Central memory CD8-positive, alpha-beta T cell (primary cell): Measurements from ENCODE around the gene HOXB2.

Experiments
- ATAC-seq: fragments of 150-1000 bp; cut with Tn5 transposase; replicated peaks from 2 replicates; pipeline ENCODE4 v1.10.0; 2022; ENCODE audit warnings: mild to moderate bottlenecking, moderate FRiP score, moderate number of reproducible peaks; ENCODE audit not compliant: poor library complexity, severe bottlenecking; ENCODE audit errors: extremely low read depth
- DNase-seq, 2 donors: peaks; one replicate each; pipeline ENCODE4 v3.0.0; 2021; ENCODE audit warnings: low spot score in 2 of 2
- H3K27ac Mint-ChIP-seq: one replicate; pipeline ENCODE4 v1.8.0; 2022; ENCODE audit warnings: low read depth, mild to moderate bottlenecking, moderate library complexity, mixed read lengths
- H3K27me3 Mint-ChIP-seq: one replicate; pipeline ENCODE4 v1.8.0; 2022; ENCODE audit warnings: mixed read lengths
- H3K36me3 Mint-ChIP-seq: one replicate; pipeline ENCODE4 v1.8.0; 2022; ENCODE audit warnings: mild to moderate bottlenecking, moderate library complexity, mixed read lengths; ENCODE audit not compliant: insufficient read depth
- H3K4me1 Mint-ChIP-seq: one replicate; pipeline ENCODE4 v1.8.0; 2022; ENCODE audit warnings: mixed read lengths
- H3K4me3 Mint-ChIP-seq: one replicate; pipeline ENCODE4 v1.8.0; 2022; ENCODE audit warnings: mild to moderate bottlenecking, moderate library complexity, mixed read lengths
- H3K9me3 Mint-ChIP-seq: one replicate; pipeline ENCODE4 v1.8.0; 2022; ENCODE audit warnings: mixed read lengths

HOXB2 gene

DNA sequence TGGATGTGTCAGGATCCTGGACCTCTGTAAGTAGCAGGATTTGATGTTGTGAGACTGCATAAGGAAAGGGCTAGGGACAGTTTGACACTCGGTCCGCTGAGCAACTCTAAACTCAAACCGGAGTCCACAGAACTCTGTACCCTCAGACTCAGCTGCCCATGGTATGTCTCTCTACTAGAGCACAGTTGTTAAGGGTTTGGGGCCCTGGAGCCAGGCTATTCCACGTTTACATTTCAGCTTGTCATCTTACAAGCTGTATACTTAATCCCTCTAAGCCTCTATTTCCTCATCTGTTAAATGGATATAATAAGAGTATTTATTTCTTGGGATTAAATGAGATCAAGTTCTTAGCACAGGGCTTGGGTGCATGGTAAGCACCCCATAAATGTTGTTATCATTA, 42.0 kb downstream of the HOXB2 start:
- Mint-ChIP-seq H3K27ac (no peak overlapping the region), H3K27me3 (peaks cover 7% of the 10 kb centered on the region), H3K4me3 (no peak overlapping the region), H3K9me3 (no peaks in the 10 kb centered on the region), H3K36me3 (peaks cover 3% of the 10 kb centered on the region), H3K4me1 (peaks cover 7% of the 10 kb centered on the region)
- DNase-seq = no peak
- ATAC-seq = no peak

DNA sequence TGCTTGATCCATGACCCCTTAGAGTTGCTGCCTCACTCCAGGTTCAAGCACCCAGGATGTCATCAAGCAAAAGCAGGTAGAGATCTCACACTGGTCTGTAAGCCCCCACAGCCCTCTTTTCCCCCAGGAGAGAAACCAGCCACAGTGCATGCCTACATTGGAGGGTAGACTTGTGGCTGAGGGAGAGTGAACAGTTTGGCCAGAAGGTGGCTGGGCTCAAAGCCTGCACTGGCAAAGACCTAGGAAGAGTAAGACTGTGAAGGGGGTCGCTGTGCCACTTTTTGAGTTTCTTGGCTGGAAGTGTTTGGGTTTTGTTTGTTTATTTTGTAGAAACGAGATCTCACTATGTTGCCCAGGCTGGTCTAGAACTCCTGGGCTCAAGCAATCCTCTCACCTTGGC, 42.6 kb downstream of the HOXB2 start:
- peaks cover 7% of the 10 kb centered on the region for H3K27me3 Mint-ChIP-seq

DNA sequence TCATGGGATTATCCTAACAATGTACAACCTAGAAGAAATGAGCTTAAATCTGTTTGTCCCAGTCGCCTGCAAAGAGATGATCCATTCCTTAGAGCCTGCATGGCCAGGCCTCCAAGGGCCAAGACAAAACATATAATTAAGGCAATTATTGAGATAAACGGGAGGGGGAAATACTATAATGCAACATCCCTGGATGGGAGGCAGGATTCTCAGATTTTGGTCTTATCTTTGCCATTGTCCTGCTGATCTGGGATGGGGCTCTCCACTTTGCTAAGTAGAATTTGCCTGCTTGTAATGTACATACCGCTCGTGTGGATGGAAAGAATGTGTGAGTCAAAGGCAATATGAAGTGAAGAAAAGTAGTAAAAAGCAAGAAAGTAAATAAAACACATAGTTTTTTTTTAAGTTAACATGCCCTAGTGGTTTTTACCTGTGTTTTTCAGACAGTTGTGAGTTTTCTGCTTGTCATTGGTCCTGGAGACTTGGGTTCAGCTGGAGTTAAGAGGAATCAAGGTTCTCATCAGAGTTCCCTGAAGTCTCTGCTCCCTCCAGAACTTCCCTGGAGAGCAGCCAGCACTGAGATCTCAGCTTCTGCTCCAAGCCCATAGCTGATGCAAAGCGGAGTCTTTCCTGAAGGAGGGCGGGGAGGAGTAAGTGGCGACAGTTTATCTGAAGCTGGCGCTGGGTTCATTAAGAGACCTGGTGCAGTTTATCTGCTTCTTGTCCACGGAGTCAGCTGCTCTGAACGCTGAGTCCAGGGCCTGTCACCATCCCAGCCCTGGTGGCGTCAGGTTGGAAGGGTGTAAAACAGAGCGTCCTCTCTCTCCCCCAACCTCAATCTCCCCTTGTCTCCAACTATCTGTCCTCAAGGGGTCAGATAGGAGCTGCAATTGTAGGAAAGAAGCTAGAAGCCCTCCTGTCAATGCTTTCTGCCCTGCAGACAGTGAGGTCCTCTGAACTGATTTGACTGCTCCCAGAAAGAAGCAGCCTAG, 44.2 kb downstream of the HOXB2 start:
- Mint-ChIP-seq H3K4me1 (peaks cover 7% of the 10 kb centered on the region), H3K4me3 (no peak overlapping the region), H3K36me3 (no peaks in the 10 kb centered on the region), H3K9me3 (no peaks in the 10 kb centered on the region), H3K27ac (no peak overlapping the region), H3K27me3 (peaks cover 7% of the 10 kb centered on the region)
- ATAC-seq = no peak
- no peak for DNase-seq

More for the DNA sequence above, 42.6 kb downstream of the HOXB2 start:
- Mint-ChIP-seq H3K36me3 (peaks cover 1% of the 10 kb centered on the region), H3K9me3 (no peaks in the 10 kb centered on the region), H3K27ac (no peak overlapping the region), H3K4me3 (no peak overlapping the region), H3K4me1 (peaks cover 7% of the 10 kb centered on the region)
- ATAC-seq (no peak), DNase-seq (no peak)

DNA sequence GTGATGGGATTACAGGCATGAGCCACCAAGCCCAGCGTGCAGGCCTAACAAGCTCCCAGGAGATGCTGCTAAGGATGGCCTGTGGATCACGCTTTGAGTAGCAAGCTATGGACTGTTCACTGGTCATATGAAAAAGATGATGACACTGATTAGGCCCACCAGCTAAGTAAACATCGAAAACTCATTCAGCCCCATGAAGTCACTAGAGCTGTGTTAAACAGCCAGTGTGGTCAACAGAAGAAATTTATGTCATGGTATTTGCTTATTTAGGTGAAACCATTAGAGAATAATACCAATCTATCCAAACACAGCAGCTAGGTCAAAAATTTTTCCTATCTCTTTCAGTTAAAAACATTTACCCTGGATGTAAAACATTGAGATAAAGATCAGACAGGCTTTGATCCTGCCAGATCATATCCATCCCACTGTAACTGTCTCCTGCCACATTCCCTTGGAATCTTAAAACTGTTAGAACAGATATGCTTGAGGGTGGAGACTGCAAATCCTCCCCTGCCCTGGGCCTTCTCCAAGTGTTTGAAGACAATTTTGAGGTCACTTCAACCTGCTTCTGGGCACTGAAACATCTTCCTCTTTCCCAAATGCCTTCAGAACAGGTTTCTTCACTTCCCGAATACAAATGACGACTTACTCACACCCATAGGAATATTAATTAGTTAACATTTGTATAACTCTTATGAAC, 45.0 kb downstream of the HOXB2 start:
- no peak overlapping the region for H3K4me3 Mint-ChIP-seq

DNA sequence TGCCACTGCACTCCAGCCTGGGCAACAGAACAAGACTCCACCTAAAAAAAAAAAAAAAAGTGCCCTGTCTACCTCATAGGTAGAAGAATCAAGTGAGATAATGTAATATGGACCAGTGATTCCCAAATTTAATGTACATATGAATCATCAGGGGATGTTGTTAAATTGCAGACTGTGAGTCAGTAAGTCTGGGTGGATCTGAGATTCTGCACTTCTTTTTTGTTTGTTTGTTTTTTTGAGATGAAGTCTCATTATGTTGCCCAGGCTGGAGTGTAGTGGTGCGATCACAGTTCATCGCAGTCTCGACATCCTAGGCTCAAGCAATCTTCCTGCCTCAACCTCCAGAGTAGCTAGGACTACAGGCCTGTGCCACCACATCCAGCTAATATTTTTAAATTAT, 45.7 kb downstream of the HOXB2 start:
- no peaks in the 10 kb centered on the region for H3K36me3 Mint-ChIP-seq
- H3K27ac Mint-ChIP-seq = no peak overlapping the region
- H3K9me3 Mint-ChIP-seq = no peaks in the 10 kb centered on the region
- no peak for DNase-seq
- no peak for ATAC-seq
- peaks cover 9% of the 10 kb centered on the region for H3K27me3 Mint-ChIP-seq
- H3K4me3 Mint-ChIP-seq = no peak overlapping the region
- no peaks in the 10 kb centered on the region for H3K4me1 Mint-ChIP-seq

More for the DNA sequence above, 45.0 kb downstream of the HOXB2 start:
- Mint-ChIP-seq H3K9me3 (no peaks in the 10 kb centered on the region), H3K36me3 (no peaks in the 10 kb centered on the region), H3K27ac (no peak overlapping the region), H3K27me3 (peaks cover 7% of the 10 kb centered on the region), H3K4me1 (no peaks in the 10 kb centered on the region)
- DNase-seq = no peak
- no peak for ATAC-seq

DNA sequence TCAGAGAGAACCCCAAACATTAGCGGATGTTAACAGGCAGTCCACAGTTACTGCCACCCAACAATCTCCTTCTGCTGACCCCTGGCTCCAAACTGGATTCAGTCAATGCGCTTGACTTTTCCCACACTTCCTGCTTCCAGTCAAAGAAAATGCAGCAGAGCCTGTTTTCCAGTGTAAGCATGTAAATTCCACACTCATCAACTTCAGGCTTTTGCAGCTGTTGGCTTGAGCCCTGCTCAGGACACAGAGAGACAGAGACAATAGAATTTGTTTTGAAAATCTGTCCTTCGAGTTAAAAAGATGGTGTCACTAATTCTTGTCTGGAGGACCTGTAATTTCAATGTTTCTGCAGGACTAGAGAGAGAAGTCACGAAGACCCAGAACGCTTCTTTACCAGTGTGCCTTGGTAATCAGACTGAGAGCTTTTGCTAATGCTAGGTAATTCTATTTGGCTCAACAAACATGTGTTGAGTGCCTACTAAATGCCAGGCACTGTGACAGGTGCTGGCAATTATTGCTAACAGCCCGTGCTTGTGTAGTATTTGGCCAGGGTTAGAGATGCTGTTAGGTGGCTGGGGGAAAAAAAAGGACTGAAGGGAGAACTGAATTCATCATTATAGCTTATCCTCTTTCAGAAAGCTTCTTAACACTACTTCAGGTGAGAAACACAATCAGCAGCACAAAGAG, 46.6 kb downstream of the HOXB2 start:
- Mint-ChIP-seq H3K4me1 (no peaks in the 10 kb centered on the region), H3K9me3 (no peaks in the 10 kb centered on the region), H3K27me3 (peaks cover 14% of the 10 kb centered on the region), H3K4me3 (no peak overlapping the region), H3K27ac (no peak overlapping the region), H3K36me3 (no peaks in the 10 kb centered on the region)
- no peak for DNase-seq
- ATAC-seq = no peak

DNA sequence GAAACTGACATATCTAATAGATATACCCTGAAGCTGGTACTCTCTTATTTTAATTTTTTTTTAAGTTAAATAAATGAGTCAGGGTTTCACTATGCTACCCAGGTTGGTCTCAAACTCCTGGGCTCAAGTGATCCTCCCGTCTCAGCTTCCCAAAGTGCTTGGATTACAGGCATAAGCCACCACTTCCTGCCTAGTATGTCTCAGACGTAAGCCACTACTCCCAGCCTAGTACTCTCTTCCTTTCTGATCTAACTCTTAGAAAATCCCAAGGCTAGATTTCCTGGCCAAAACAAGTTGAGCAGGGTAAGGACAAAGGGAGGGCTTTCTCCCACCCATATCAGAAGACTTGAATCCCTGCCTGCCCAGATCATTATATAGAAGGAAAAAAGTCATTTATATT, 47.8 kb downstream of the HOXB2 start:
- no peaks in the 10 kb centered on the region for H3K9me3 Mint-ChIP-seq
- H3K27ac Mint-ChIP-seq = no peak overlapping the region
- H3K4me3 Mint-ChIP-seq = no peak overlapping the region
- H3K36me3 Mint-ChIP-seq = no peaks in the 10 kb centered on the region
- peaks cover 14% of the 10 kb centered on the region for H3K27me3 Mint-ChIP-seq
- DNase-seq = no peak
- H3K4me1 Mint-ChIP-seq = no peaks in the 10 kb centered on the region
- ATAC-seq = no peak

DNA sequence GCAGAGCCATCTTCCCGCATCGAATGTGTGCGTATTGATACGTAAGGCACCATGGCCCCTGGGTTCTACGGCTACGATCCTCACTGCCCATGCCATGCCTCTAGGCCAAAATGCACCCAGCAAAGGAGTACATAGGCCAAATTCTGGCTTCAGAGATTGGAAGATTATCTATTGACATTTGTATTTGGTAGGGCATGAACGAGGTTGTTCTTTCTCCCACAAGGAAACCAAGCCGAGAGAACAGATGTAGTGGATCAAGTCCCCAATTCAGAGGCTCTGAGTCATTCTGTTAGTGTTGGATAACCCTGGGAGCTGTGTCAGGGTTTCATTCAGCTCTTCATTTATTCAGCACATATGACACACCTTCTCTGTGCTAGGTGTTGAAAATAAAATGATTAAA, 50.6 kb downstream of the HOXB2 start:
- no peak overlapping the region for H3K4me3 Mint-ChIP-seq
- H3K9me3 Mint-ChIP-seq = no peaks in the 10 kb centered on the region
- no peak overlapping the region for H3K27ac Mint-ChIP-seq
- H3K4me1 Mint-ChIP-seq = no peaks in the 10 kb centered on the region
- H3K27me3 Mint-ChIP-seq = peaks cover 7% of the 10 kb centered on the region
- ATAC-seq = no peak
- DNase-seq = no peak
- H3K36me3 Mint-ChIP-seq = no peaks in the 10 kb centered on the region
